ENCODE results near the gene XPO4.
"Not testable (repeated sequence)": the region's sequence is repeated elsewhere in the genome, so short reads cannot be mapped to it uniquely, and the experiment has no call there.

Gene XPO4

GRCh38 chr13:20901668-20902437 is 693 bp downstream of the XPO4 start:
- in situ Hi-C loops (cut with MboI; ENCODE audit: low pct_unique_long_range_greater_than_20kb, low sequenced_read_pairs), result loop anchor here (25.0 kb wide), 1 partner anchor 715 kb away; the partner anchor contains the start of gene GJB2
- DNase-seq, result peak; percentile 69

GRCh38 chr13:20894245-20894644 is 8.3 kb downstream of the XPO4 start:
- no peak for DNase-seq
- in situ Hi-C loops (cut with MboI; ENCODE audit: low pct_unique_long_range_greater_than_20kb, low sequenced_read_pairs), result no loop called here

GRCh38 chr13:20891768-20892167 is 10.8 kb downstream of the XPO4 start:
- in situ Hi-C loops (cut with MboI; ENCODE audit: low pct_unique_long_range_greater_than_20kb, low sequenced_read_pairs), result no loop called here
- no peak for DNase-seq

GRCh38 chr13:20891034-20891433 is 11.5 kb downstream of the XPO4 start:
- in situ Hi-C loops (cut with MboI; ENCODE audit: low pct_unique_long_range_greater_than_20kb, low sequenced_read_pairs), result no loop called here
- DNase-seq, result no peak

- DNase-seq; in situ Hi-C loops (cut with MboI; ENCODE audit: low pct_unique_long_range_greater_than_20kb, low sequenced_read_pairs): not testable (repeated sequence)
Measured at GRCh38 chr13:20890540-20890939, 12.0 kb downstream of the XPO4 start.

GRCh38 chr13:20882206-20882605 is 20.3 kb downstream of the XPO4 start:
- in situ Hi-C loops (cut with MboI; ENCODE audit: low pct_unique_long_range_greater_than_20kb, low sequenced_read_pairs), result no loop called here
- DNase-seq, result no peak

- no peak for DNase-seq
- in situ Hi-C loops (cut with MboI; ENCODE audit: low pct_unique_long_range_greater_than_20kb, low sequenced_read_pairs), result no loop called here
Measured at GRCh38 chr13:20877902-20878301, 24.6 kb downstream of the XPO4 start.

GRCh38 chr13:20876802-20877201 is 25.7 kb downstream of the XPO4 start:
- DNase-seq; in situ Hi-C loops (cut with MboI; ENCODE audit: low pct_unique_long_range_greater_than_20kb, low sequenced_read_pairs): not testable (repeated sequence)

- DNase-seq; in situ Hi-C loops (cut with MboI; ENCODE audit: low pct_unique_long_range_greater_than_20kb, low sequenced_read_pairs): not testable (repeated sequence)
Measured at GRCh38 chr13:20874439-20874838, 28.1 kb downstream of the XPO4 start.

- in situ Hi-C loops (cut with MboI; ENCODE audit: low pct_unique_long_range_greater_than_20kb, low sequenced_read_pairs), result no loop called here
Measured at GRCh38 chr13:20873348-20873747, 29.2 kb downstream of the XPO4 start.

GRCh38 chr13:20870829-20871228 is 31.7 kb downstream of the XPO4 start:
- no peak for DNase-seq
- in situ Hi-C loops (cut with MboI; ENCODE audit: low pct_unique_long_range_greater_than_20kb, low sequenced_read_pairs), result no loop called here

More at GRCh38 chr13:20873348-20873747, 29.2 kb downstream of the XPO4 start:
- no peak for DNase-seq

GRCh38 chr13:20869540-20869939 is 33.0 kb downstream of the XPO4 start:
- in situ Hi-C loops (cut with MboI; ENCODE audit: low pct_unique_long_range_greater_than_20kb, low sequenced_read_pairs), result no loop called here
- no peak for DNase-seq

GRCh38 chr13:20867408-20867807 is 35.1 kb downstream of the XPO4 start:
- in situ Hi-C loops (cut with MboI; ENCODE audit: low pct_unique_long_range_greater_than_20kb, low sequenced_read_pairs), result no loop called here
- no peak for DNase-seq

GRCh38 chr13:20861666-20862065 is 40.9 kb downstream of the XPO4 start:
- DNase-seq; in situ Hi-C loops (cut with MboI; ENCODE audit: low pct_unique_long_range_greater_than_20kb, low sequenced_read_pairs): not testable (repeated sequence)

- no peak for DNase-seq
- in situ Hi-C loops (cut with MboI; ENCODE audit: low pct_unique_long_range_greater_than_20kb, low sequenced_read_pairs), result no loop called here
Measured at GRCh38 chr13:20860844-20861243, 41.7 kb downstream of the XPO4 start.

GRCh38 chr13:20856650-20857049 is 45.9 kb downstream of the XPO4 start:
- in situ Hi-C loops (cut with MboI; ENCODE audit: low pct_unique_long_range_greater_than_20kb, low sequenced_read_pairs), result no loop called here
- no peak for DNase-seq

GRCh38 chr13:20851844-20852402 is 50.6 kb downstream of the XPO4 start:
- no peak for DNase-seq
- in situ Hi-C loops (cut with MboI; ENCODE audit: low pct_unique_long_range_greater_than_20kb, low sequenced_read_pairs), result no loop called here

- no peak for DNase-seq
- in situ Hi-C loops (cut with MboI; ENCODE audit: low pct_unique_long_range_greater_than_20kb, low sequenced_read_pairs), result no loop called here
Measured at GRCh38 chr13:20848944-20849343, 53.6 kb downstream of the XPO4 start.

- in situ Hi-C loops (cut with MboI; ENCODE audit: low pct_unique_long_range_greater_than_20kb, low sequenced_read_pairs), result no loop called here
- DNase-seq, result no peak
Measured at GRCh38 chr13:20848203-20848602, 54.3 kb downstream of the XPO4 start.

- in situ Hi-C loops (cut with MboI; ENCODE audit: low pct_unique_long_range_greater_than_20kb, low sequenced_read_pairs), result no loop called here
- DNase-seq, result no peak
Measured at GRCh38 chr13:20847296-20847695, 55.2 kb downstream of the XPO4 start.

GRCh38 chr13:20843166-20843565 is 59.4 kb downstream of the XPO4 start:
- in situ Hi-C loops (cut with MboI; ENCODE audit: low pct_unique_long_range_greater_than_20kb, low sequenced_read_pairs), result no loop called here
- no peak for DNase-seq
